ENCODE results near the gene SYPL1.

The SYPL1 gene

GRCh38 chr7:106121189-106121810 is 9.2 kb upstream of the SYPL1 start:
- DNase-seq, result no peak

GRCh38 chr7:106120500-106120899 is 8.4 kb upstream of the SYPL1 start:
- DNase-seq, result no peak

GRCh38 chr7:106119719-106120118 is 7.6 kb upstream of the SYPL1 start:
- DNase-seq, result peak in 2 of 3 experiments; percentile 42 to 67

- no peak for DNase-seq
Measured at GRCh38 chr7:106117786-106118544, 5.9 kb upstream of the SYPL1 start.

DNA sequence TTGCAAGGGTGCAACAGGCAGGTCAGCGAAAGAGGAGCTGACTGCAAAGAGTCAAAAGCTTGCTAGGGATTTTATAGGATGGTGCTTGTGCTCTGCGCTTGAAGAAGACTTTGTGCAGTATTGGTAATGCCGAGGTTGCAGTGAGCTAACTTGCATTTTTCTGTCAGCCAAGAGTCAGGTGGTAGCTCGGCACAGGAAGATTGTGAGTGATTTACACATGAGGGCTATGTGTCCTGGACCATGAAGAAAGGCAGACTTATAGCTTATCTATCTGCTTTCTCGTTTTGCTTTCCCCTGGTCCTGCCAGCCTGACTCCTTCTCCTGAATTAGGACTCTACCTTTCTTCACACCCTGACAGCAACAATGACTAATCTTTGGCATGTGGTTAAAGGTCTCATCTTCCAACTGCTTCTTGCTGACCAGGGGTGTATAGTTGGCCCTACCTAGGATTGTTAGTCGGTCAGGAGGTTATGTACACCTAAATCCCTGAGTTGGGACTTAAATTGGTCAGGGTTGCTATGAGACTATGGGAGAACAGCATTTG is 4.1 kb upstream of the SYPL1 start:
- no peak for DNase-seq

DNA sequence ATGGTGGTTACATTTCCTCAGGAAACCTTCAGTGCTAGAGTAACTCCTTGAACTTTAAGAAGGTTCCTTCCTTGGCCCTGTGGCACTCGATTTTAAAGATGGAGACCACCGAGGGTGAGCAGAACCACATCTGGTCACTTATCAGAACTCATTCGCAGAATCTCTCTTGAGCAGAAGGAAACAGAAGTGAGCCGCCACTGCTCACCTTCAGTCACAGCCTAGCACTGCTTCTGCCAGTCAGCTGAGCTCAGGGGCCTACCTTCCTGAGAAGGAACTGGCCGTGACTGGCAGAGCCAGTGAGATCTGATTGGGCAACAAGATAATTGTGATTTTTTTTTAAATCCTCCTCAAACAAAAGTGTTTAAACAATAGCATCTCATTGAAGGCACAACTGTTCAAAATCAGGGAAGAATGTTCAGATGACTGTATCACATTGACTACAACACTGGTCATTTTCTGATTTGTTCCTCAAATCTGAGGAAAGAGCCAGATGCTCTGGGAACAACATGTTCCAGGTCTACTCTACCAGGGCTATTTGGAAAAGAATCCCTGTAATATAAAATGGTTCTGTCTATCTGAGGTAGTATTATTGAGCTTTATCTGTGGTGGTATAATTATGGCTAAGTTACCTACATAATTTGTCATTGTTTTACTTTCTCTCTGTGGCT is 2.7 kb upstream of the SYPL1 start:
- no peak for DNase-seq

DNA sequence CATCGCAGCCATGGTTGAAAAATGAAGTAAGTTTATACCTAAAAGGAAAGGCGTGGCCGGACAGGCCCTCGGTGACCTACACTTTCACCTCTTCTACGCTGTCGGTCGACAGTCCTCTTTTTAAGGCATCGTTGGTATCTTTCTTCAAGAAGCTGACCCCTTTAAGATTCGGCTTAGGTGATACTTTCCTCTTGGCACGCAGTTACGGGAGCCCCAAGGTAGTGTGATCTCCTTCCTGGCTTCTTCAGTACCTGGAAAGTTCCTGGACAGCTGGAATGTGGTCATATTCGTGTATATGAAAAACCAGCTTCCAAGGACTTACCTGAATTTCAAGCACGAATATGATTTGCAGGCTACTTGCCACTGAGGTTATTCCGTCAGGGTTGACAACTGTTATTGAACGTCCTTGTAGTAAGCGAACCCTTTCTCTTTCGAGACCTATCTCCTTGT is 885 bp upstream of the SYPL1 start:
- DNase-seq, result peak in 2 of 3 experiments; percentile 52 to 62

- peak; percentile 74 to 97 (median 92) for DNase-seq
Measured at GRCh38 chr7:106111655-106112117, 426 bp downstream of the SYPL1 start.

DNA sequence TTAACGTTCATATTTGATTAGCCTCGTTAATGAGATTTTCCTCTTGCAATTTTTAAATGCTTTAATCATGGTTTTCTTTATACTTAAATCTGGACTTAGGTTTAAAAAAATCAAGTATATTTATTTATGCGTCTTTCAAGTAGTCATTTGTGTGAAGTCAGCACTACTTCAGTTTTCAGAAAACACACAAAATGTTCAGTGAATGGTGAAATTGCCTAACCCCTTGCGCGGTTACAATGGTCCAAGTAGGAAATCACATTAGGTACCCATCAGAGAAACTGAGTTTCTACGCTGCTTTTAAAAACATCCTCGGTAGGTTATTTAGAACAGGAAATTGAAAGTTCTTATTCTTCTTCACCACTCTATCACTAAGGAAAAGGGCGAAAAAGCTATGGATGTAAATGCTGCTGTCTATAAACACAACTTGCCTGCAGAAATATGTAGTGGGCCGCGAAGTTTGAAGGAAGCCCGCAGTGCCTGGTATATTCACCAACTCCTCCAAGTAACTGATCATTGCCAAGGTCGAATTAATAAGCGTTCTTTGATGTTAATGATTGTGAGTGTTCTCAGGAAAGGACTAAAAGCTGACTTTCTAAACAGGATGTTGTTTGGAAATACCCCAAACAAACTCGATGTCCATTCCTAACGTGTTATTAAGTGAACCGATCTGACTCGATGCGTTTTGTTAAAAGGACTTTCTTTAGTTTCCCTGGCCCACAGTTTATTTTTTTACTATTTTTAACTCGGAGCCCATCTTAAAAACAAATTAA is 1.0 kb downstream of the SYPL1 start:
- DNase-seq, result peak in 2 of 3 experiments; percentile 61

DNA sequence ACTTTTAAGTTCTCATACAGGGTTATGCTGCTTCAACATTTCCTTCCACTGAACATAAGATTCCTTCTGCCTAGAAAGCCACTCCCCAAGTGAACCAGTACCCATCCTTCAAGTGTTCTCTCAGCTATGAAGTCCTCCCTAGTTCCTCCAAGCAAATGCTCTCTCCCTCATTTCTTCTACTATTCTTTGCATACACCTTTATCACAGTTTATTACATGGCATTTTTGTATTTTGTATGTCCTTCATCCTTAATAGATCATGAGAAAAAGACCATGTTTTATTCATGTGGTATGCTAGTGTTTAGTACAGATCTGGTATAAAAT is 1.9 kb downstream of the SYPL1 start:
- no peak for DNase-seq

GRCh38 chr7:106109521-106110237 is 2.4 kb downstream of the SYPL1 start:
- no peak for DNase-seq

DNA sequence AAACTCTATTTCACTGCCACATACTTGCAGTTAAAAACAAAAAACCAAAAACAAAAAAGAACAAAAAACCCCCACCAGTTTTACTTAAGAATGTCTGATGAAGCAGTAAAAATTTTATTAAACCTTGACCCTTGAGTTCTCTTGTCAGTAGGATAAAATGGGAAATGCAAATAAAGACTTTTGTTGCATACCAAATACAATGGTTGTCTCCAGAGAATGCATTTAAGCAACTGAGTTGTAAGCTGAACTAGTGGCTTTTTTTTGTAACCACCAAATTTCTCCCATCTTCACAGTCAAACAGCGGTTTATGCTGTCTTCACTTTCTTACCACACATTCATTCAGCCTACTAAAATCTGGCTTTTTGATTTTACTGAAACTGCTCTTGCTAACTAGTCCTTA is 3.1 kb downstream of the SYPL1 start:
- DNase-seq, result no peak

- DNase-seq, result no peak
Measured at GRCh38 chr7:106104721-106105260, 7.3 kb downstream of the SYPL1 start.

DNA sequence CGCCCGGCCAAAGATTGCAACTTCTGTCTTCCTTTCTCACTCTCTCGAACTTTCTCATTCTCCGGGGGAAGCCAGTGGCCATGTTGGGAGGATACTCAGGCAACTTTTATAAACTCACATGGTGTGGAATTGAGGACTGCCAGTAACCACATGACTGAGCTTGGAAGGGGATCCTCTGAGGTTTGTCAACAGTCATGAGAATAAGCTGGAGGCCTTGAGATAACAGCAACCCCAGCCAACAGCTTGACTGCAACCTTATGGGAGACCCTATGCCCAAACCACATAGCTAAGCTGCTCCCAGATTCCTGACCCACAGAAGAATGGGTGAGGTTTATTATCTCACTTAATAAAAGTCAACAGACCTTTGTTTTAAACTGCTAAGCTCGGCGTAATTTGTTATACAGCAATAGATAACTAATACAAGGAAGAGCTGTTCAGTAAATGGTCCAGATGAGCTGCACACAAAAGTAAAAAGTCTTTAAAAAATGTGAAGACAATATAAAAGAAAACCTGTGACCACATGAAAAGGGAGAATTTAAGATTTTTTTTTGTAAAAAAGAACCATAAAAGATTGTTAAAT is 9.6 kb downstream of the SYPL1 start:
- DNase-seq, result no peak

DNA sequence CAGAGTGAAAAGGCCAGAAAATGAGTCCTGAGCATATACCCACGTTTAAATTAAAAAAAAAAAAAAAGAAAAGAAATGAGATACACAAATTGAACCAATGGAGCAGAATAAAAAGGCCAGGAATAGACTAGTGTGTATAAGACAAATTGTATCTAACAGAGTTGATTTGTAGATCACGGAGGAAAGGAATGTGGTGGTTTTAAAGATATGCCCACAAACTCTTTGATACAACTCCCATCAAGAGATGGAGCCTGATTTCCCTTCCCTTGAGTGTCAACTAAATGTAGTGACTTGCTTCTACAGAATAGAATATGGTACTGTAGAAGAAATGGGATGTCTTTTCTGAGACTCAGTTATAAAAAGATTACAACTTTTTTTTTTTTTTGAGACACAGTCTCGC is 10.4 kb downstream of the SYPL1 start:
- no peak for DNase-seq

DNA sequence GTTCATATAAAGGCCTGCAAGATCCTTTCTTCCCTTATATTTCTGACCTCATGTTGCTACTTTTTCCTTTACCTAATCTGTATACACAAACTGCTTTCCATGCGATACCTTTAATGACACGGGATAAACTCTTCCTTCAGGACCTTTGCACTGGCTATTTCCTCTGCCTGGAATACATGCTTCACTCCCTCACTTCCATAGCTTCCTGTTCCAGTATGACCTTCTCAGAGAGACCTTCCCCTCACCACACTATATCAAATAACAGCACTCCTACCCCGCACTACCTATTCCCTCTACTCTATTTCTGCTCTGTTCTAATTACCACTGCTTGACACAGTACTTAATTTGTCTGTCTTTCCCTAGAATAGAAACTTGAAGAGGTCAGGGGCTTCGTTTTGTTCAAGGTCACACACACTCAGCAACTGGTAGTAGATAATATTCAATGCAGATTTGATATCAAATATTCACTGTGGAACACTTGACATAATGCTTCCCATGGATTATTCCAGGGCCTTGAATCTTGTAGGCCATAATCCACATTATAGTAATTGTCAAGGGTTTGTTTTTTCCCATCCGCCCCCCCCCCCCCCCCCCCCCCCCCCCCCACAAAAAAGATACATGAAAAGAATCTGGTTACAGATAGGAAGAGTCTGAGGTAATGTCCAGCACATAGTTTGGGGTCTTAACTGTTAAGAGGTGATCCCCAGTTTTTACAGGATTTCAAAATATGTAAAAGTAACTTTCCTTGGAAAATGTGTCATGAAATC is 11.1 kb downstream of the SYPL1 start:
- no peak for DNase-seq

GRCh38 chr7:106099539-106099938 is 12.6 kb downstream of the SYPL1 start:
- DNase-seq, result no peak

- DNase-seq, result no peak
Measured at GRCh38 chr7:106098889-106099288, 13.2 kb downstream of the SYPL1 start.

- no peak for DNase-seq
Measured at GRCh38 chr7:106095634-106096033, 16.5 kb downstream of the SYPL1 start.

GRCh38 chr7:106094780-106095179 is 17.3 kb downstream of the SYPL1 start:
- DNase-seq, result peak in 1 of 3 experiments; percentile 11

DNA sequence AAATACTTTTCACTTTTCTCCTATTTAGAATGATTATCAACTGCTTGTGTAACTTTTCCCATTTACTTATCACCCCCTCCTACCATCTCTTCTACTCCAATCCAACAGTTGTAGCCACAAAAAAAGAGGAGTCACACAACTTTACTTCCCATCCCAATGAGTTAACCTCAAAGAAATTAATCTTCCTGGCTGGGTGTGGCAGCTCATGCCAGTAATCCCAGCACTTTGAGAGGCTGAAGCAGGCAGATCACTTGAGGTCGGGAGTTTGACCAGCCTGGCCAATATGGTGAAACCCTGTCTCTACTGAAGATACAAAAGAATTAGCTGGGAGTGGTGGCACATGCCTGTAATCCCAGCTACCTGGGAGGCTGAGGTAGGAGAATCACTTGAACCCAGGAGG is 19.9 kb downstream of the SYPL1 start:
- no peak for DNase-seq

Data from NCI-H1417 (cell line).